Endodermal cell (in vitro differentiated cells): Measurements from ENCODE around the gene CCDC57. TPM values are rescaled to one million over a fixed set of nuclear protein-coding genes. Genes with fewer than 3 reads are reported as not detected.

Experiments used
- DNase-seq: peaks from one replicate; pipeline ENCODE4 v3.0.0-alpha.2; 2017
- H3K27ac ChIP-seq: 2 replicates; pipeline ENCODE4 v1.5.1; 2013; ENCODE audit warnings: mild to moderate bottlenecking, low read depth, low read length, moderate library complexity
- H3K27me3 ChIP-seq: 2 replicates; pipeline ENCODE4 v1.6.1; 2013; ENCODE audit warnings: mild to moderate bottlenecking, low read length, moderate library complexity; ENCODE audit not compliant: insufficient read depth, control insufficient read depth, poor library complexity, severe bottlenecking
- H3K36me3 ChIP-seq: 2 replicates; pipeline ENCODE4 v1.7.0; 2013; ENCODE audit warnings: mild to moderate bottlenecking, low read length, moderate library complexity; ENCODE audit not compliant: control insufficient read depth, insufficient read depth
- H3K4me1 ChIP-seq: one replicate; pipeline ENCODE4 v1.7.0; 2013; ENCODE audit warnings: low read length; ENCODE audit not compliant: control insufficient read depth, insufficient read depth
- H3K4me3 ChIP-seq: 2 replicates; pipeline ENCODE4 v1.5.1; 2013; ENCODE audit warnings: mild to moderate bottlenecking, low read length, moderate library complexity
- H3K9ac ChIP-seq: 2 replicates; pipeline ENCODE4 v1.6.1; 2013; ENCODE audit warnings: mild to moderate bottlenecking, low read length, moderate library complexity; ENCODE audit not compliant: poor library complexity, severe bottlenecking; ENCODE audit errors: extremely low read depth
- H3K9me3 ChIP-seq: 2 replicates; pipeline ENCODE4 v1.6.1; 2013; ENCODE audit warnings: mild to moderate bottlenecking, low read length, moderate library complexity; ENCODE audit not compliant: control insufficient read depth
- H3K27ac Mint-ChIP-seq: 2 replicates; pipeline ENCODE4 v1.8.0; 2020; ENCODE audit warnings: mixed read lengths
- H3K27me3 Mint-ChIP-seq: 2 replicates; pipeline ENCODE4 v1.8.0; 2021; ENCODE audit warnings: mild to moderate bottlenecking, mixed read lengths; ENCODE audit not compliant: insufficient read depth
- H3K36me3 Mint-ChIP-seq: 2 replicates; pipeline ENCODE4 v1.8.0; 2020; ENCODE audit warnings: low read depth, mixed read lengths
- H3K4me1 Mint-ChIP-seq: 2 replicates; pipeline ENCODE4 v1.8.0; 2020; ENCODE audit warnings: mixed read lengths
- H3K4me3 Mint-ChIP-seq: 2 replicates; pipeline ENCODE4 v1.8.0; 2020; ENCODE audit warnings: mild to moderate bottlenecking, moderate library complexity, mixed read lengths
- H3K9me3 Mint-ChIP-seq: 2 replicates; pipeline ENCODE4 v1.8.0; 2020; ENCODE audit warnings: mild to moderate bottlenecking, mixed read lengths
- CTCF ChIP-seq: fragments of 200-600 bp; sonication (generic); conservative IDR thresholded peaks from 2 replicates; pipeline ENCODE4 v1.5.0; 2021; ENCODE audit warnings: antibody characterized with exemption, mild to moderate bottlenecking
- WGBS, 2 experiments: methylation state at CpG; one replicate each; pipeline versions ENCODE4 v1.1.5 to v1.1.7; 2013; ENCODE audit warnings: missing lambda C conversion rate in 2 of 2, mixed read lengths in 1 of 2; ENCODE audit not compliant: insufficient coverage in 1 of 2, insufficient read length in 1 of 2; 5-methylcytosine and 5-hydroxymethylcytosine counted together
- total RNA-seq, 2 donors: library from RNA; stranded (reverse); fragmentation: NEBNext Ultra II Directional in 1 of 2; extraction: Animal tissue kit (Norgen Biotek cat#: 25700) in 1 of 2; gene quantifications; 2 replicates in 1 of 2; 3 replicates in 1 of 2; pipeline ENCODE4 v1.2.1, GENCODE V29; 2021

CCDC57 gene
- total RNA-seq, 2 donors from 2014 or later, result 61.8 to 82.8 TPM

GRCh38 chr17:82104797-82105416 is 107.7 kb downstream of the CCDC57 start:
- Mint-ChIP-seq H3K4me3 (no peak overlapping the region), H3K27ac (peak overlapping the region; percentile 30), H3K4me1 (peaks cover 42% of the 10 kb centered on the region), H3K36me3 (peaks cover 9% of the 10 kb centered on the region), H3K9me3 (no peaks in the 10 kb centered on the region), H3K27me3 (no peaks in the 10 kb centered on the region)
- WGBS, 2 experiments, result 95 to 97% methylated on average over 6 to 11 of the region's 11 CpGs
- H3K4me3 ChIP-seq, result no peak overlapping the region
- H3K9ac ChIP-seq, result no peak overlapping the region
- H3K27ac ChIP-seq, result no peak overlapping the region
- H3K36me3 ChIP-seq, result no peaks in the 10 kb centered on the region
- no peaks in the 10 kb centered on the region for H3K27me3 ChIP-seq
- H3K9me3 ChIP-seq, result no peaks in the 10 kb centered on the region
- H3K4me1 ChIP-seq, result peaks cover 23% of the 10 kb centered on the region
- no peak for TF ChIP-seq CTCF
- DNase-seq, result no peak

DNA sequence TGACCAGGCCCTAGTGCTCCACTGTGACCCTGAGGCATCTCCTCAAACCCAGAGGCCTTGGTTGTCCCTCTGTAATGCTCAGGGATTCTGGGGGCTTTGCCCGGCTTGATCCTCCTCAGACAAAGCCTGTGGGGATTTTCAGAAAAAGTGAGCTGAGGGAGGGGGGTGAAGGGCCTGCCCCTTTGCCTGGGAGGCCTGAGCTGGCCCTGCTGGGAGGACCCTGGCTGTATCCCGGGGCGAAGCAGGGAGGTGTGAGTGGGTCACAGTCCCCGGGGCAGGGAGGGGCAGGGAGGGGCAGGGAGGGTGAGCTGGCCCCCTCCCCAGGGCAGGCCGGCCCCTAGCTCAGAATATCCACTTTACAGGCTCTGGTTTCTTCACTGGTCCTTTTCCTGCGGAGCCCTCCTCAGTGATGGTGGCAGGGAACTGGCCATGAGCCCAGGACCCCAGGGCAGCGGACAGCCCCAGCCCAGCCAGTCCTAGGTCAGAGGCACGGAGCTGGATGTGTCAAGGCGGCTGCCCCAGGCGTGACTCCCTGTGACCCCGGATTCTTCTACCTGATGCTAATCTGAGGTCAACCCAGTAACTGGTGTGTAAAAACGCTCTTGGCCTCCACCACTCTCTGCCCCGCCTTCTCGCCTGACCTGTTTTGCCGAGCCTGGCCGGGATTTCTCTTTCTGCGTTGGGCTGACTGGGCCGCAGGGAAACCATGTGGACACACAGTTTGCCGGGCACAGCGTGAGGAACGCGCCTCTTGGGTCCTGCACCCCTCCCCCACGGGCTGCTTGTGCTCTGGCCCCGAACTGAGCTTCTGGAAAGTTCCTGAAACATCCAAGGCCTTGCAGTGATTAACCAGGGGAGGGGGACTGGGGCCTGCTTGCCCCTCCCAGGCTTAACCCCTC is 108.8 kb downstream of the CCDC57 start:
- Histone ChIP-seq H3K9ac (peak overlapping the region; percentile 38), H3K27me3 (no peaks in the 10 kb centered on the region), H3K9me3 (no peaks in the 10 kb centered on the region), H3K27ac (peak overlapping the region; percentile 78), H3K4me3 (no peak overlapping the region), H3K4me1 (peaks cover 23% of the 10 kb centered on the region), H3K36me3 (no peaks in the 10 kb centered on the region)
- Mint-ChIP-seq H3K27ac (peak overlapping the region; percentile 97), H3K27me3 (no peaks in the 10 kb centered on the region), H3K36me3 (peaks cover 4% of the 10 kb centered on the region), H3K4me1 (peaks cover 45% of the 10 kb centered on the region), H3K9me3 (no peaks in the 10 kb centered on the region), H3K4me3 (peak overlapping the region; percentile 19)
- WGBS, 2 experiments, result 62 to 66% methylated on average over 18 to 24 of the region's 24 CpGs
- no peak for TF ChIP-seq CTCF
- DNase-seq, result peak; percentile 89

DNA sequence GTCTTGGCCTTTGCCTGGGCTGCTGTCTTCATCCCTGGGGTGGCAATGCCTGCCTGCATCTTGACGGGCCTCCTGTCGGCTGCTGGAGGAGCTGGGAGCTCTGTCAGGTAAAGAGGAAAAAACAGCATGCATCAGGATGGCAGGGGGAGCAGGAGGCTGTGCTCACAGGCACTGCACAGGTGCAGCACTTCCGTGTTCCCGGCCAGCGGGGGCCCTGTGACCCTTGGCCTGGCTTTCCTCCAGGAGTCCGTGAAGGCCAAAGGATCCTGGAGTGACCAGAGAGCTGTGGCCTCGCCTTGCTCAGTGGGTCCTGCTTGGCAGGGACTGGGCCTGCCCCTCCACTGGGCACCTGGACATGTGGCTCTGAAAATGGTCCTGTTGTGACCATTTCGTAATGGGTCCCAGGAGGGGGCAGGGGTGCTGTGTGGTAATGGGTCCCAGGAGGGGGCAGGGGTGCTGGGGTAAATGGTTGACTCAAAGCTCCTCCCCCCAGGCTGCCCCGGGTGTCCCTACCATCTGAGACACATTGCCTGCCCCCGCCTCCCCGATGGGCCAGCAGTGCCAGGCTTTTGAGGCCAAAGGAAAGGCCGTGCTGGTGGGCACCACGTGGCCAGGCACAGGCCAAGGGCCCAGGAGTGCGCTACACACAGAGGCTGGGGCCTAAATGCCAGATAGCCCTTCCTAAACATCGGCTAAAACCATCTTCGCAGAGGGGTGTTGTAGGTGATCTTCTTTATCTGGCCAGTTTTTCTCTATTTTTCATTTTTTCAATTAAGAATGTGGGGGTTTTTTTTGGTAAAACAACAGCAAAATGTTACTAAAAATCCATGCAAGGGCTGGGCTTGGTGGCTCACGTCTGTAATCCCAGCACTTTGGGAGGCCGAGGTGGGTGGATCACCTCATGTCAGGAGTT is 110.6 kb downstream of the CCDC57 start:
- Mint-ChIP-seq H3K36me3 (no peaks in the 10 kb centered on the region), H3K27ac (peak overlapping the region; percentile 66), H3K9me3 (no peaks in the 10 kb centered on the region), H3K27me3 (no peaks in the 10 kb centered on the region), H3K4me1 (peaks cover 40% of the 10 kb centered on the region), H3K4me3 (no peak overlapping the region)
- Histone ChIP-seq H3K4me1 (peaks cover 23% of the 10 kb centered on the region), H3K4me3 (no peak overlapping the region), H3K27ac (no peak overlapping the region), H3K9me3 (no peaks in the 10 kb centered on the region), H3K27me3 (no peaks in the 10 kb centered on the region), H3K36me3 (no peaks in the 10 kb centered on the region), H3K9ac (no peak overlapping the region)
- WGBS, 2 experiments, result 85 to 87% methylated on average over 12 to 18 of the region's 18 CpGs
- no peak for DNase-seq
- TF ChIP-seq CTCF, result peak; percentile 27
